ENCODE results near the gene TRAPPC12.

Gene TRAPPC12

GRCh38 chr2:3396920-3397559 lies 17.5 kb downstream of the TRAPPC12 start:
- H3K9me3 ChIP-seq (ENCODE audit: severe bottlenecking): peaks cover 4% of the 10 kb centered on the region
- peaks cover 21% of the 10 kb centered on the region for H3K36me3 ChIP-seq
- TF ChIP-seq, protein P1, sequence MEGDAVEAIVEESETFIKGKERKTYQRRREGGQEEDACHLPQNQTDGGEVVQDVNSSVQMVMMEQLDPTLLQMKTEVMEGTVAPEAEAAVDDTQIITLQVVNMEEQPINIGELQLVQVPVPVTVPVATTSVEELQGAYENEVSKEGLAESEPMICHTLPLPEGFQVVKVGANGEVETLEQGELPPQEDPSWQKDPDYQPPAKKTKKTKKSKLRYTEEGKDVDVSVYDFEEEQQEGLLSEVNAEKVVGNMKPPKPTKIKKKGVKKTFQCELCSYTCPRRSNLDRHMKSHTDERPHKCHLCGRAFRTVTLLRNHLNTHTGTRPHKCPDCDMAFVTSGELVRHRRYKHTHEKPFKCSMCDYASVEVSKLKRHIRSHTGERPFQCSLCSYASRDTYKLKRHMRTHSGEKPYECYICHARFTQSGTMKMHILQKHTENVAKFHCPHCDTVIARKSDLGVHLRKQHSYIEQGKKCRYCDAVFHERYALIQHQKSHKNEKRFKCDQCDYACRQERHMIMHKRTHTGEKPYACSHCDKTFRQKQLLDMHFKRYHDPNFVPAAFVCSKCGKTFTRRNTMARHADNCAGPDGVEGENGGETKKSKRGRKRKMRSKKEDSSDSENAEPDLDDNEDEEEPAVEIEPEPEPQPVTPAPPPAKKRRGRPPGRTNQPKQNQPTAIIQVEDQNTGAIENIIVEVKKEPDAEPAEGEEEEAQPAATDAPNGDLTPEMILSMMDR (IDR thresholded peaks at IDR 0.05; ENCODE audit: low read depth, low read length): no peak
- no peak for DNase-seq
- H3K27ac ChIP-seq: no peak overlapping the region
- no peaks in the 10 kb centered on the region for H3K27me3 ChIP-seq (ENCODE audit: insufficient read depth, low read depth, severe bottlenecking)
- no peak overlapping the region for H3K4me3 ChIP-seq (ENCODE audit: low read depth, low read length)

- no peak for DNase-seq
- H3K27ac ChIP-seq: peak overlapping the region; percentile 38; the same call in 1 of the 2 replicates
- TF ChIP-seq, protein P1 (IDR thresholded peaks at IDR 0.05; ENCODE audit: low read depth, low read length): 0 out of 2 replicates have a peak, but pooled peaks have one; percentile 14
- no peaks in the 10 kb centered on the region for H3K27me3 ChIP-seq (ENCODE audit: insufficient read depth, low read depth, severe bottlenecking)
- peaks cover 4% of the 10 kb centered on the region for H3K9me3 ChIP-seq (ENCODE audit: severe bottlenecking)
- H3K4me3 ChIP-seq (ENCODE audit: low read depth, low read length): no peak overlapping the region
- peaks cover 35% of the 10 kb centered on the region for H3K36me3 ChIP-seq
These were observed 19.4 kb downstream of the TRAPPC12 start for GRCh38 chr2:3398857-3399256.

DNA sequence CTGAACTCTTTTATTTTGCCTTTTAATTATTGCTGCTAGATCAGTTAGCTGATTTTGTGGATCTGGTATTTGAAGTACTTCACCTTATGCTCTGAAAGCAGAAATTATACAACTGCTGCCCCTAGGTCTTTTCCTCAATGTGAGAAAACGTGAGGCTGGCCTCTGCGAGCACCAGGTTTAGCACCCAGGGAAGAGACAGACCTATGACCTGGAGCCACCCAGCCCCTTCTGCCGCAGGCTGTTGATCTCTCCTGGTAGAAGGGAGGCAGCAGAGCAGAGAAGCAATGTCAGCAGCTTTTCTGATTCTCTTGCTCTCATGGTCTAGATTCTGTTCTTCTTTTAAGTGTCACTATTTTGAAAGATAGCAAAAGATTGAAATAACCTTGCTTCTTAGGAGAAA lies 19.9 kb downstream of the TRAPPC12 start:
- H3K36me3 ChIP-seq: peaks cover 37% of the 10 kb centered on the region
- TF ChIP-seq, protein P1 (IDR thresholded peaks at IDR 0.05; ENCODE audit: low read depth, low read length): no peak
- peak; percentile 42 for DNase-seq
- peaks cover 4% of the 10 kb centered on the region for H3K9me3 ChIP-seq (ENCODE audit: severe bottlenecking)
- H3K27me3 ChIP-seq (ENCODE audit: insufficient read depth, low read depth, severe bottlenecking): no peaks in the 10 kb centered on the region
- no peak overlapping the region for H3K4me3 ChIP-seq (ENCODE audit: low read depth, low read length)
- H3K27ac ChIP-seq: peak overlapping the region; percentile 38

DNA sequence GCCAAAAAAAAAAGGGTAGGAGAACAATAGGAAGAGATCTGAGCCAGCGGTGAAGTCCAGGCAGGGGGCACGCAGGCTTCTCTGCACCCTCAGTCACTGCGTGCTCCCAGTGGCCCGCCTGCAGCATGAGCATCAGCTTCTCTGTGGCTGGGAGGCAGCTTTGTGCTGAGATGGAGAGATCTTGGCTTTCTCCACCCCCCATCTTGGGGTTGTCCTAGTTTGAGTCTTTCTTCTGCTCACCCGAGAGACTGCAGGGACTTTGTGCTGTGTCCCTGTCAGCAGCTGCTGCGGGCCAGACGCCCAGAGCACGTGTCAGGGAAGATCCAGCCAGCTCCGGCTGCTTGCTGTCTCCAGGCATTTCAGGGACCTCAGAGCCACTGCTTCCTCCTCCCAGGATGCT lies 20.3 kb downstream of the TRAPPC12 start:
- H3K9me3 ChIP-seq (ENCODE audit: severe bottlenecking): peaks cover 4% of the 10 kb centered on the region
- H3K4me3 ChIP-seq (ENCODE audit: low read depth, low read length): no peak overlapping the region
- peaks cover 38% of the 10 kb centered on the region for H3K36me3 ChIP-seq
- TF ChIP-seq, protein P1 (IDR thresholded peaks at IDR 0.05; ENCODE audit: low read depth, low read length): no peak
- H3K27me3 ChIP-seq (ENCODE audit: insufficient read depth, low read depth, severe bottlenecking): no peaks in the 10 kb centered on the region
- H3K27ac ChIP-seq: no peak overlapping the region
- DNase-seq: no peak

GRCh38 chr2:3403587-3404334 lies 24.3 kb downstream of the TRAPPC12 start:
- Histone ChIP-seq H3K27ac (no peak overlapping the region), H3K27me3 (ENCODE audit: insufficient read depth, low read depth, severe bottlenecking) (no peaks in the 10 kb centered on the region), H3K36me3 (peaks cover 29% of the 10 kb centered on the region), H3K4me3 (ENCODE audit: low read depth, low read length) (no peak overlapping the region), H3K9me3 (ENCODE audit: severe bottlenecking) (no peaks in the 10 kb centered on the region)
- DNase-seq: no peak
- TF ChIP-seq, protein P1 (IDR thresholded peaks at IDR 0.05; ENCODE audit: low read depth, low read length): no peak

Measured in WERI-Rb-1 (cell line).